Measurements from ENCODE around the gene NIPAL1. TPM values are rescaled to one million over a fixed set of nuclear protein-coding genes. Genes with fewer than 3 reads are reported as not detected.
A peak's percentile ranks its signal among the peaks of the same experiment; 100 is the strongest.

Gene NIPAL1
- total RNA-seq, 1 experiment from 2014 or later: 7.1 TPM

GRCh38 chr4:48030470-48030869 is 13.9 kb downstream of the NIPAL1 start:
- TF ChIP-seq CREB1 (CRISPR knock-in tag; IDR thresholded peaks at IDR 0.05) (no peak), NR2C2 (CRISPR knock-in tag; IDR thresholded peaks at IDR 0.05) (no peak), CDX4 (CRISPR knock-in tag; IDR thresholded peaks at IDR 0.05; ENCODE audit: borderline replicate concordance) (no peak), EMX1 (CRISPR knock-in tag; IDR thresholded peaks at IDR 0.05) (no peak), GABPB1 (CRISPR knock-in tag; IDR thresholded peaks at IDR 0.05) (no peak), ESRRA (CRISPR knock-in tag; IDR thresholded peaks at IDR 0.05; ENCODE audit: borderline replicate concordance) (no peak), STAT6 (CRISPR knock-in tag; conservative IDR thresholded peaks at IDR 0.05; ENCODE audit: low read depth) (no peak), ZNF219 (CRISPR knock-in tag; IDR thresholded peaks at IDR 0.05; ENCODE audit: borderline replicate concordance) (no peak), ATF1 (CRISPR knock-in tag; IDR thresholded peaks at IDR 0.05) (no peak), AR (CRISPR knock-in tag; IDR thresholded peaks at IDR 0.05) (no peak), ZNF396 (CRISPR knock-in tag; IDR thresholded peaks at IDR 0.05; ENCODE audit: borderline replicate concordance) (no peak), RELA (CRISPR knock-in tag; IDR thresholded peaks at IDR 0.05; ENCODE audit: borderline replicate concordance) (no peak), IRF1 (CRISPR knock-in tag; IDR thresholded peaks at IDR 0.05) (no peak), HMGA2 (CRISPR knock-in tag; IDR thresholded peaks at IDR 0.05) (no peak), ATF3 (CRISPR knock-in tag; conservative IDR thresholded peaks at IDR 0.05) (no peak), FOXJ3 (CRISPR knock-in tag; IDR thresholded peaks at IDR 0.05; ENCODE audit: borderline replicate concordance) (no peak), ZNF416 (CRISPR knock-in tag; IDR thresholded peaks at IDR 0.05) (no peak)
- ChIA-PET POLR2A (no interaction called here), CTCF (interaction anchor here (0.9 to 1.1 kb wide), 2 partner anchors 15 to 57 kb away, joined by 3 read pairs; no protein-coding TSS in a partner anchor)
- peak; percentile 53 for ATAC-seq
- no peaks in the 10 kb centered on the region for H3K27me3 Mint-ChIP-seq (ENCODE audit: low read depth)
- H3K4me1 Mint-ChIP-seq: peaks cover 34% of the 10 kb centered on the region
- H3K4me3 Mint-ChIP-seq: no peak overlapping the region
- H3K36me3 Mint-ChIP-seq: peaks cover 10% of the 10 kb centered on the region
- no peaks in the 10 kb centered on the region for H3K9me3 Mint-ChIP-seq
- DNase-seq (ENCODE audit: low spot score): no peak
- H3K27ac Mint-ChIP-seq: peak overlapping the region; percentile 60

- ATAC-seq (no peak), DNase-seq (ENCODE audit: low spot score) (no peak)
- Mint-ChIP-seq H3K27ac (peak overlapping the region; percentile 21; the same call in 1 of the 2 replicates), H3K4me1 (peaks cover 31% of the 10 kb centered on the region), H3K4me3 (no peak overlapping the region), H3K9me3 (no peaks in the 10 kb centered on the region), H3K36me3 (peaks cover 3% of the 10 kb centered on the region), H3K27me3 (ENCODE audit: low read depth) (no peaks in the 10 kb centered on the region)
- ChIA-PET POLR2A (no interaction called here), CTCF (interaction anchor here (1.1 to 1.8 kb wide), 2 partner anchors 16 to 55 kb away, joined by 3 read pairs; partner anchors contain the start of genes CNGA1 and NIPAL1)
- TF ChIP-seq JUN (CRISPR knock-in tag; IDR thresholded peaks at IDR 0.05): no peak
- no peak for TF ChIP-seq ZNF671 (CRISPR knock-in tag; IDR thresholded peaks at IDR 0.05)
These were observed 15.4 kb downstream of the NIPAL1 start for GRCh38 chr4:48031802-48032525.
